Body of pancreas (tissue), 4 donors: Measurements from ENCODE around the gene CTSZ. TPM values are rescaled to one million over a fixed set of nuclear protein-coding genes. Genes with fewer than 3 reads are reported as not detected.
"Not testable (repeated sequence)": the region's sequence is repeated elsewhere in the genome, so short reads cannot be mapped to it uniquely, and the experiment has no call there.

ENCODE experiments used
- ATAC-seq: fragments of 150-250 bp; one replicate; pipeline ENCODE4 v1.9.1; 2016
- DNase-seq, 4 donors: peaks; one replicate each; pipeline ENCODE4 v3.0.0-alpha.2; 2019
- H3K27ac ChIP-seq, 4 donors: fragments of 200-600 bp; sonication (generic); 1 replicate in 3 of 4; 2 replicates in 1 of 4; pipeline versions ENCODE4 v1.5.1 to v1.6.1; 2016 to 2019; ENCODE audit warnings: mild to moderate bottlenecking in 1 of 4, mixed read lengths in 1 of 4, moderate library complexity in 1 of 4
- H3K27me3 ChIP-seq, 2 donors: fragments of 200-600 bp; sonication (generic); one replicate each; pipeline ENCODE4 v1.6.0; 2016; ENCODE audit warnings: mild to moderate bottlenecking in 1 of 2
- H3K36me3 ChIP-seq, 2 donors: fragments of 200-600 bp; sonication (generic); replicated peaks in 1 of 2; 2 replicates each; pipeline ENCODE4 v1.5.1; 2016; ENCODE audit warnings: low read depth in 2 of 2; ENCODE audit not compliant: insufficient read depth in 1 of 2
- H3K4me1 ChIP-seq: fragments of 200-600 bp; sonication (generic); one replicate; pipeline ENCODE4 v1.6.0; 2016
- H3K4me3 ChIP-seq, 2 donors: fragments of 200-600 bp; sonication (generic); 1 replicate in 1 of 2; 2 replicates in 1 of 2; pipeline ENCODE4 v1.5.1; 2016 to 2019
- H3K9me3 ChIP-seq, 3 donors: fragments of 200-600 bp; sonication (generic); 1 replicate in 2 of 3; 2 replicates in 1 of 3; pipeline ENCODE4 v1.5.1; 2016
- POLR2A ChIP-seq, 3 donors: fragments of 450-650 bp; IDR thresholded peaks; one replicate each; pipeline ENCODE4 v1.6.1; 2016; ENCODE audit warnings: antibody characterized with exemption in 3 of 3, mild to moderate bottlenecking in 2 of 3
- WGBS, 2 donors: methylation state at CpG; one replicate each; pipeline ENCODE4 v1.1.5; 2017; 5-methylcytosine and 5-hydroxymethylcytosine counted together
- intact Hi-C: fragments of 100-400 bp; cut with DNase I; formaldehyde crosslinking; loops from one replicate; pipeline ENCODE4 v1.15.1; 2023
- total RNA-seq, 2 donors: library from RNA; depleted of rRNA; stranded (reverse); fragments of >200 nt; gene quantifications; one replicate each; pipeline ENCODE4 v1.1.0, GENCODE V29; 2016
- TF ChIP-seq, protein P1 (sequence below), 7 experiments: fragments of 450-650 bp in 4 of 7; fragments of 200-600 bp in 3 of 7; sonication (generic) in 3 of 7; IDR thresholded peaks; one replicate each; pipeline ENCODE4 v1.5.1; 2016 to 2019; ENCODE audit warnings: antibody characterized with exemption in 7 of 7

The CTSZ gene
- total RNA-seq, 2 donors from 2014 or later = 54.1 to 89.8 TPM

DNA sequence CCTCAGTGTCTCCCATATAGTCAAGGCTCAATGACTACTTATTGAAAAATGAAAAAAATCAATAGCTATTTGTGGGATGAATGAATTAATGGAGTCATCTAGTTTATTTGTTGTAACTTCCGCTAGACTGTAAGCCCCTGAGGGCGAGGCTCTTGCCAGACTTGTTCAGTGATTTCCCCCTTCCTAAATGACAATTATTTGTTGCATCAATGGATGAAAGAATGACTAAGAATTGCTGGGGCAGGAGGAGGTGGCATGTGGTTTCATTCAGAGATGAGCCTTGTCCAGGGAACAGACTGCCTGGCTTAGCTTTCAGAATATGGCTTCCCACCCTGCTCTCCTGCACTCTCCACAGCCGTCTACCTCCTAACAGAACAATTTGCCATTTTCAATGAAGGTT, 36.6 kb upstream of the CTSZ start:
- DNase-seq (no peak), ATAC-seq (no peak)
- intact Hi-C loops = no loop called here
- TF ChIP-seq, protein P1, sequence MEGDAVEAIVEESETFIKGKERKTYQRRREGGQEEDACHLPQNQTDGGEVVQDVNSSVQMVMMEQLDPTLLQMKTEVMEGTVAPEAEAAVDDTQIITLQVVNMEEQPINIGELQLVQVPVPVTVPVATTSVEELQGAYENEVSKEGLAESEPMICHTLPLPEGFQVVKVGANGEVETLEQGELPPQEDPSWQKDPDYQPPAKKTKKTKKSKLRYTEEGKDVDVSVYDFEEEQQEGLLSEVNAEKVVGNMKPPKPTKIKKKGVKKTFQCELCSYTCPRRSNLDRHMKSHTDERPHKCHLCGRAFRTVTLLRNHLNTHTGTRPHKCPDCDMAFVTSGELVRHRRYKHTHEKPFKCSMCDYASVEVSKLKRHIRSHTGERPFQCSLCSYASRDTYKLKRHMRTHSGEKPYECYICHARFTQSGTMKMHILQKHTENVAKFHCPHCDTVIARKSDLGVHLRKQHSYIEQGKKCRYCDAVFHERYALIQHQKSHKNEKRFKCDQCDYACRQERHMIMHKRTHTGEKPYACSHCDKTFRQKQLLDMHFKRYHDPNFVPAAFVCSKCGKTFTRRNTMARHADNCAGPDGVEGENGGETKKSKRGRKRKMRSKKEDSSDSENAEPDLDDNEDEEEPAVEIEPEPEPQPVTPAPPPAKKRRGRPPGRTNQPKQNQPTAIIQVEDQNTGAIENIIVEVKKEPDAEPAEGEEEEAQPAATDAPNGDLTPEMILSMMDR (IDR thresholded peaks at IDR 0.05) = no peak
- Histone ChIP-seq H3K4me1 (peaks cover 28% of the 10 kb centered on the region), H3K36me3 (no peaks in the 10 kb centered on the region), H3K9me3 (no peaks in the 10 kb centered on the region), H3K27ac (peak overlapping the region in 1 of 4 donors; percentile 79), H3K4me3 (no peak overlapping the region), H3K27me3 (no peaks in the 10 kb centered on the region)
- WGBS, 2 donors = 68 to 76% methylated on average over 3 of the region's 3 CpGs

DNA sequence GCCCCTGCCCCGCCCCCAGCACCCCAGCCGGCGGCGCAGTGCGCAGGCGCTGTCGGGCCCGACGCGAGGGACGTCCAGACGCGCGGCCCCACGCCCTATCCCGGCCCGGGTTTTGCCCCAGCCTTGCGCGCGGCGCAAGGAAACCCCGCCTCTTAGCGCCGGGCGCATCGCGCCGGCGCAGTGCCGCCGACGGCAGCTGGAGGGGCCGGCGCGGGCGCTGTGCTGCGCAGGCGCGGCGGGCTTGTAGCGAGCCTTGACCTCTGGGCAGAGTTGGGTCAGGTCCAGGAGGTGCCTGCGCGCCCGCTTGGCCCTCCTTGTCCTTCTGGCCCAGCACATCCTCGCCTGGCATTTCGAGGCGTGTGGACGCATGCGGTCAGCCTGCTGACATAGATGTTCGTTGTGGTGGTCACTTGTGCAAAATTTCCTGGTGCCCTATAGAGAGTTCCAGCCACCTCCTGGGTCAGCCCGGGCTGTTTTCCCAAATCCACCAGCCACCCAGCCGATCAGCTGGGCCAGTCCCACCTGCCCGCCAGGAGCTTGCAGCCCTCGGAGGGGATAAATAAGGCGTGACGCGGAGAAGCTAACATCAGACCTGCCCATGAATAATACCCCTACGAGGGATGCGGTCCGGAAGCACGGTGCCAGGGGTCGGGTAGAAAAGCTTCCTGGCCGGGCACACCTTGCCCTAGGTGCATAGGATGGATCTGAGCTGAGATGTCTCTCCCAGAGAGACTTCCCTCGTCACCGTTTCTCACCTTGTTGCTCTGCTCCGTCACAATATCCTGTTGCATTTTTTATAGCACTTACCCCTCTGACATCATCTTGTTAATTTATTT, 36.0 kb upstream of the CTSZ start:
- 20 to 58% methylated on average over 14 to 51 of the region's 66 CpGs for WGBS, 2 donors
- intact Hi-C loops = no loop called here

DNA sequence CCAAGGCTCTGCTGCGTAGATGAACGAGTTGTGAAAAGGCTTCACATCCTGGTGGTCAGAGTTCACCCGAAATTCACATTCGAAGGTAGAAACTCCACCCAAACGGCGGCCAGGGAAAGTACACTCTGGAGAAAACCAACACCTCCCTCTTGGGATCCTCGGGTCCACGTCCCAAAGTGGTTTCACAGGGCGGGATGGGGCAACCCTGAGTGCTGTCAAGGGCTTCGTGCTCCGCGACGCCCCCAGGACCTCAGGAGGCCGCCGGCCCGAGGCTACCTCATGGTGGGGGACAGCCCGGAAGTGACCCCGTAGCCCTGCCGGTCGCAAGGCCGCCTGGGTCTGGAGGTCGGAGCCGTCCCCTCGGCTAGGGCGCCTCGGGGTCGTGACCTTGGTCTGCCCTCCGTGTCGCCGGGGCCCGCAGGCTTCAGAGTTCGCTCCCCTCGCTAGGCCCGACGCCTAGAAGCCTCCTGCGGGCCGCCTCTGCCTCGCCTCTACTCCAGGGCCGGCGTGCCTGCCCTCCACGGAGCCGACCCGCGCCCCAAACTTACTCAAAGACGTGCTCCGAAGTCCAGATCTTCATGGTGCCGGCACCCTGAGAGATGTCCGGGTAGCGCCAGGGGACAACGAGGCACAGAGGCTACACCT, 35.2 kb upstream of the CTSZ start, which contains the start of gene PRELID3B:
PRELID3B (minus strand) TSS at position 636 of the 645 bp plus-strand sequence; CDS start at position 580, 56 bp downstream.
- DNase-seq (peak in 3 of 4 donors; percentile 25 to 37 (median 29)), ATAC-seq (peak; percentile 12)
- intact Hi-C loops = no loop called here
- peaks cover 0 to 5% of the 10 kb centered on the region in 2 donors for H3K36me3 ChIP-seq
- no peaks in the 10 kb centered on the region for H3K9me3 ChIP-seq
- peak within 1 kb of the TSS; percentile 72 to 98 for H3K4me3 ChIP-seq
- H3K27me3 ChIP-seq = no peaks in the 10 kb centered on the region
- H3K27ac ChIP-seq = peak within 1 kb of the TSS; percentile 65 to 82 (median 75)
- H3K4me1 ChIP-seq = peaks cover 28% of the 10 kb centered on the region
- WGBS, 2 donors = 1% methylated on average over 30 to 44 of the region's 50 CpGs
- peak; percentile 19 to 77 (median 69) for TF ChIP-seq POLR2A (IDR thresholded peaks at IDR 0.05)
- TF ChIP-seq, protein P1 (IDR thresholded peaks at IDR 0.05) = peak in 1 of 7 experiments; percentile 11

More for the DNA sequence above, 36.0 kb upstream of the CTSZ start:
- no peaks in the 10 kb centered on the region for H3K9me3 ChIP-seq
- H3K27me3 ChIP-seq = no peaks in the 10 kb centered on the region
- peak overlapping the region; percentile 72 to 98 for H3K4me3 ChIP-seq
- peak; percentile 94 to 96 (median 95) for DNase-seq
- ATAC-seq = peak; percentile 98
- peaks cover 28% of the 10 kb centered on the region for H3K4me1 ChIP-seq
- peaks cover 0 to under 1% of the 10 kb centered on the region in 2 donors for H3K36me3 ChIP-seq
- H3K27ac ChIP-seq = peak overlapping the region; percentile 65 to 82 (median 75)
- no peak for TF ChIP-seq POLR2A (IDR thresholded peaks at IDR 0.05)
- TF ChIP-seq, protein P1 (IDR thresholded peaks at IDR 0.05) = peak in 2 of 7 experiments; percentile 36 to 41

DNA sequence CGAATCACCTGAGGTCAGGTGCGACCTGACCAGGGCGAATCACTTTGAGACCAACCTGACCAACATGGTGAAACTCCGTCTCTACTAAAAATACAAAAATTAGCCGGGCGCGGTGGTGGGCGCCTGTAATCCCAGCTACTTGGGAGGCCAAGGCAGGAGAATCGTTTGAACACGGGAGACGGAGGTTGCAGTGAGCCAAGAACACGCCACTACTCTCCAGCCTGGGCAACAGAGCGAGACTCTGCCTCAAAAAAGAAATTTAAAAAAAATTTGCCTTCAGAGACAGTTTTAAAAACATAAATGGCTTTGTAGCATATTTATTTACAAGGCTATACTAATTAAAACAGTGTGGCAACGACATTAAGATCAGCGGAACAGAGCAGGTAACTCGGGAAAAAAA, 34.4 kb upstream of the CTSZ start:
- WGBS, 2 donors = 84 to 91% methylated on average over 16 of the region's 16 CpGs
- ATAC-seq, H3K36me3 ChIP-seq, DNase-seq, H3K27ac ChIP-seq, H3K9me3 ChIP-seq, intact Hi-C loops, H3K4me3 ChIP-seq, H3K27me3 ChIP-seq: not testable (repeated sequence)
- peaks cover 28% of the 10 kb centered on the region for H3K4me1 ChIP-seq

DNA sequence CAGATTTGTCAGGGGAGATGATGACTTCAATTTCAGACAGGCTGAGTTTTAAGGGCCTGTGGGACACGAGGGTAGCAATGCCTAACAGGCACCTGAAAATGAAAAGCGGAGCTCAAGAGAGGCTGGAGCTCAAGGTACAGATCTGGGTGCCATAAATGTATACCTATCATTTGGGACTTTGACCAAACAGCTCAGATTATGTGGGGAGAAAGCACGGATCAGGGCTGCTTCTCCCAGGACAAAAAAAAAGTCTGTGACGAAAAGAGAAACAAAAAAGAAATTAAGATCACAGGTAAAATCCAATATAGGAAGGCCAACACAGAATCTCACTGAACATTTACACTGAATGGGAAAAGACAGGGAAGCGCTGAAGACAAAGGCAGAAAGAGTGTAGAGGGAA, 33.6 kb upstream of the CTSZ start:
- intact Hi-C loops = no loop called here
- 79 to 81% methylated on average over 5 of the region's 5 CpGs for whole genome bisulfite sequencing, 2 donors
- H3K36me3 ChIP-seq = peaks cover 0 to 8% of the 10 kb centered on the region in 2 donors
- no peak overlapping the region for H3K27ac ChIP-seq
- no peak for DNase-seq
- TF ChIP-seq, protein P1 (IDR thresholded peaks at IDR 0.05) = no peak
- no peak for TF ChIP-seq POLR2A (IDR thresholded peaks at IDR 0.05)
- no peak overlapping the region for H3K4me3 ChIP-seq
- no peak for ATAC-seq
- H3K4me1 ChIP-seq = peaks cover 28% of the 10 kb centered on the region
- no peaks in the 10 kb centered on the region for H3K27me3 ChIP-seq
- H3K9me3 ChIP-seq = no peaks in the 10 kb centered on the region
